ENCODE results near the gene ZNF543.
"Not testable (repeated sequence)": the region's sequence is repeated elsewhere in the genome, so short reads cannot be mapped to it uniquely, and the experiment has no call there.

Gene ZNF543

DNA sequence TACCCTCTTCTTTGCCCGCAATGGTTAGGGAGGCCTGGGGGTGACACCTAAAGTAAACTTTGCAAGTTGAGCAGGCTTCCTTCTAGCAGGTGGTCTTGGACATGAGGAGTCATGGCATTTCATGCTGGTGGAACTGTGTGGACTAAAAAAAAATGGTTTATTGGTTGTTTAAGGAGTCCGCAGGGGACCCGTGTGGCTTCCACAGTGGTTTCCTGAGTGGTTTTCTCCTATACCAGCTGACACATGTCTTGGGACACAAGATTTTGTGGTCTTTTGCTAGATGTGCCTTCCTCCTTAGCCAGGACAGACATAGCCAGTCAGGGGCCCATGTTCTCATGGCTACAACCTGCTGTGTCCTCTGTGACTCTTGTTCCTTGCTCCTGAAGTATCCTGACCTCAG, 1.5 kb downstream of the ZNF543 start:
- DNase-seq = no peak

DNA sequence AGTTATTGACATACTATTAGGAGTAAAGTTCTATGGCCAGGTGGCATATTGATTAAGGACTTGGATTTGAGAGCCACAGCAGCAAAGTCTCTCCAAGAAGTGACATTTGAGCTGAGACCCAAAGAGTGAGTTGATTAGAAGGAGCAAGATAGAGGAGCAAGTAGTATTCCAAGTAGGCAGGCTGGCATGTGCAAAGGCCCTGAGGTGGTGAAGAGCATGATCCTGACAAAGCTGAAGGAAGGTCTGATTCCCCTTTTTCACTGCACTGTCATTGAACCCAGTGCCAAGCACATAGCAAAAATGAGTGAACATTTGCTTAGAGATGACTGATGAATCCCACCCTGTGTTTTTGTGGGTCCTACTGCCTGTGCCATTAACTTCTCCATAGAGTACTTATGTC, 4.7 kb downstream of the ZNF543 start:
- no peak for DNase-seq

DNA sequence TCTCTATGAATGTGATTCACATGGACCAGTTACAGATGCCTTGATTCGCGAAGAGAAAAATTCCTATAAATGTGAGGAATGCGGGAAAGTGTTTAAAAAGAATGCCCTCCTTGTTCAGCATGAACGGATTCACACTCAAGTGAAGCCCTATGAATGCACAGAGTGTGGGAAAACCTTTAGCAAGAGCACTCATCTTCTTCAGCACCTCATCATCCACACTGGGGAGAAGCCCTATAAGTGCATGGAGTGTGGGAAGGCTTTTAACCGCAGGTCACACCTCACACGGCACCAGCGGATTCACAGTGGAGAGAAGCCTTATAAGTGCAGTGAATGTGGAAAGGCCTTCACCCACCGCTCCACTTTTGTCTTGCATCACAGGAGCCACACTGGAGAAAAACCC, 7.7 kb downstream of the ZNF543 start:
- no peak for DNase-seq

DNA sequence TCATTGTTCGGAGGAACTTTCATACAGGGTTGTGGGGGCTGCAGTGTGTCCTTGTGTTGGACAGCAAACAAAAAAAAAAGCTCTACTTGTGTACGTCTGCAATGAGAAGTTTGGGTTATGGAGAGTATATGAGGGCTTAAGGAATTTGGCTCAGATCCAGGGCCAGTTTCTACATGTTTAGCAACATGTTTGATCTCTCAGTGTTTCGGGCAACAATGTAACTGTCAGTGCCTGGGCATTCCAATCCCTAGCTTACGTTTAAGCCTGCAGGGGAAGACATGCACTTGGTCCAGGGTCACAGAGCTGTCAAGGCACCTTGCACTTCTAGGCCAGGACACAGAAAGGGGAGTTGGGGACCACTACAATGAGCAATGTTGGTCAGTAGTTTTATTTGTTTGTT, 13.9 kb downstream of the ZNF543 start:
- DNase-seq = no peak

DNA sequence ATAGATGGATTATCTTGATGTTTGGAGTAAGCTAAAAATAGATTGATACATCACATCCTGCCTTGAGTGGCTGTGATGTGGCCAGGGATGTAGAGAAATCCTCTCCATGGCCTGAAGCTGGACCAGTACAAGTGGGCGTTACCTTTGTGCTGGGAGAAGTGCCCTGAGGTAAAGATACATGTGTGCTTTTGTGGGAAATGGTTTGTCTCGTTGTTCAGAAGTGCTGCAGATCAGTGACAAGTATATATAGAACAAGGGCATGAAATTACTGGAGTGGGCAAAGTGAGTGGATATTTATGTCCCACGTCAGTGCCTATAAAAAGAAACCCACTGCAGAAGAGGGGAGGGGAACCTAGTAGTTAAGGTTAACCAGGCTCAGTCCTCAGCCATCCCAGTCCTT, 18.6 kb downstream of the ZNF543 start:
- no peak for DNase-seq

DNA sequence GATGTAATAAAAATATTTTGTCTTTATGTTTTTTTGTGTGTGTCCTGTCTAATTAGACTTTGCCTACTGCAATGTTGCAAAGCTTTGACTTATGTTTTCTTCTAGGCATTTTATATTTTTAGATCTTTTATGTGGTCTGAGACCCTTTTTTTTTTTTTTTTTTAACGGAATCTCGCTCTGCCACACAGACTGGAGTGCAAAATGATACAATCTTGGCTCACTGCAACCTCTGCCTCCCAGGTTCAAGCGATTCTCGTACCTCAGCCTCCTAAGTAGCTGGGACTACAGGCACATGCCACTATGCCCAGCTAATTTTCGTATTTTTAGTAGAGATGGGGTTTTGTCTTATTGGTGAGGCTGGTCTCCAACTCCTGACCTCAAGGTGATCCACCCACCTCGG, 22.3 kb downstream of the ZNF543 start:
- no peak for DNase-seq

DNA sequence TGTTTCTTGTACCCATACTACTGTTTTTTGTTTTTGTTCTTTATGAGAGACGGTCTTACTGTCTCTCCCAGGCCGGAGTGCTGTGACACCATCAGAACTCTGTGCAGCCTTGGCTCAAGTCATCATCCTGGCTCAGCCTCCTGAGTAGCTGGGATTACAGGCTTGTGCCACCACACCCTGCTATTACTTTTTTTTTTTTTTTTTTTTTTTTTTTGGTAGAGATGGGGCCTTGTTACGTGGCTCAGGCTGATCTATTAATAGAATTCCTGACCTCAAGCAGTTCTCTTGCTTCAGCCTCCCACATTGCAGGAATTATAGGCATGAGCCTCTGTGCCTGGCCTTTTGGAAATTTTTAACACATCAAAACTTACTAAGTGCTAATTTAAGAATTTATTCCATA, 27.9 kb downstream of the ZNF543 start:
- peak; percentile 18 for DNase-seq

DNA sequence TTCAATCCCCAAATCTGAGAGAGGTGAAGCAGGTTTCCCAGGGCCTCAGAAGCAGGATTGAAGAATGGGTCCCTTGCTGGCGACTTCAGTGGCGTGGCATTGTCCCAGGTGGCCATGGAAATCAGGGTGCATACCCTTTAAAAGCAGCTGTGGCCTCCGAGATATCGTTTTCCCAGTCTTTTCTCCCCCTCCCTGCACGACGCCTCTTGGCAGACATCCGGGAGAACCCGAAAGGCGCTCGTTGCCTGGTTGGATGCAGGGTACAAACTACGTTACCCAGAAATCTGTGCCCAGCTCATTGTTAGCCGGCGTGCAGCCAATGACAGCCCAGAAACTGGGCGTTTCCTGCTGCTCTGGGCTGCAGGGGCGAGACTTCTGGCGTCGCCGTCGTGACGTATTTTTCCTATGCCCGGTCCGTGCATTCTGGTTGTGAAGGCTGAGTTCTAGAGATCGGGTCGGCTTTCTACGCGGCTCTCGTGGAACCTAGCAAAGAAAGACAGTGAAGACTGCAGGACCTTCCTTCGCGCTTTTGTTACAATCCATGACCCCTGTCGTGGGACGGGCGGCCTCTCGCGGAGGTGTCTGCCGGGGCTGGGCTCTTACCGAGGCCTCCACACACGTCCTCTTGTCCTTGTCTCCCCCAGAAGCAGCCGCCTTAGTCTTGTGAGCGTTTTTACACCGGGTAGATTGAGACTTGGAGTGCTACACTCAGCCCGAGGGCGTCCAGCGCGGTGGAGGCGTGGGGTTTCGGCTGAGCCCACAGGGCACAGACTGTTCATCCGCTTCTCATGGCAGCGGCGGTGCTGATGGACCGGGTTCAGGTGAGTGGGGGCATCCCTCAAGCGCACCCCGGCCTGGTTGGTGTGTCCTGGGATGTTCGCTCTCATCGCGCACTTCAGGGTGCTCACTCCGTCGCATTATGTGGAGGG, 30.9 kb downstream of the ZNF543 start, which contains the start of gene ZNF304:
ZNF304 (plus strand) TSS at position 395 of the 929 bp plus-strand sequence; CDS start at position 789, 394 bp downstream.
- peak; percentile 97 for DNase-seq

DNA sequence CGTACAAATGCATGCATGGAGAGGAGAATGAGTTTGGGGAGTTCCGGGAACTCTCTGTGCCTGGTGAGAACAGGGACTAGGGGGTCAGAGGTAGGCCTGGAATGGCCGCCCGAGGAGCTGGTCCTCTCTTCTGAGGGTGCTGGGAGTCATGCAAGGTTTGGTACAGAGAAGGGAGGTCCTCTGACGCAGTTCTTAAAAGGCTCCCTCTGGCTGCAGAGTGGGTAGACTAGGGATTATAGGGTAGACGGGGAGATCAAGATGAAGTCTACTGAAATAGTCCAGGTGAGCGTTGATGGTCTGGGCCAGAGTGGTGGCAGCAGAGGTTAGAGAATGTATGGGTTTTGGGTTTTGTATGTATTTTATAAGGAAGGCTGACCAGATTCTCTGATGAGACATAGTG, 31.6 kb downstream of the ZNF543 start:
- DNase-seq = no peak

DNA sequence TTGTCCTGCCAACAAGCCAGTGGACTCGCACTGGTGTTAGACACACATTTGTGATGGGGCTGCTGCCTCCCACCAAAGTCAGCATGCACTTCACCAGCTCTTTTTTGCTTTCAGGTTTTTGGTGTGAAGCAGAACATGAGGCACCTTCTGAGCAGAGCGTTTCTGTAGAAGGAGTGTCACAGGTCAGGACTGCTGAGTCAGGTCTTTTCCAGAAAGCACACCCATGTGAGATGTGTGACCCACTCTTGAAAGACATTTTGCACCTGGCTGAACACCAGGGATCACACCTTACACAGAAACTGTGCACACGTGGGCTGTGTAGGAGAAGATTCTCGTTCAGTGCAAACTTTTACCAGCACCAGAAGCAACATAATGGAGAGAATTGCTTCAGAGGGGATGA, 35.6 kb downstream of the ZNF543 start:
- no peak for DNase-seq

DNA sequence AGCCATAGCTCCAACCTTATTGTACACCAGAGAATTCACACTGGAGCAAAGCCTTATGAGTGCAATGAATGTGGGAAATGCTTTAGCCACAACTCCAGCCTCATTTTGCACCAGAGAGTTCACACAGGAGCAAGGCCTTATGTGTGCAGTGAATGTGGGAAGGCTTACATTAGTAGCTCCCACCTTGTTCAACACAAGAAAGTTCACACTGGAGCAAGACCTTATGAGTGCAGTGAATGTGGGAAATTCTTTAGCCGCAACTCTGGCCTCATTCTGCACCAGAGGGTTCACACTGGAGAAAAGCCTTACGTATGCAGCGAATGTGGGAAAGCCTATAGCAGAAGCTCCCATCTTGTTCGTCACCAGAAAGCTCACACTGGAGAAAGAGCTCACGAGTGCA, 37.1 kb downstream of the ZNF543 start:
- no peak for DNase-seq

DNA sequence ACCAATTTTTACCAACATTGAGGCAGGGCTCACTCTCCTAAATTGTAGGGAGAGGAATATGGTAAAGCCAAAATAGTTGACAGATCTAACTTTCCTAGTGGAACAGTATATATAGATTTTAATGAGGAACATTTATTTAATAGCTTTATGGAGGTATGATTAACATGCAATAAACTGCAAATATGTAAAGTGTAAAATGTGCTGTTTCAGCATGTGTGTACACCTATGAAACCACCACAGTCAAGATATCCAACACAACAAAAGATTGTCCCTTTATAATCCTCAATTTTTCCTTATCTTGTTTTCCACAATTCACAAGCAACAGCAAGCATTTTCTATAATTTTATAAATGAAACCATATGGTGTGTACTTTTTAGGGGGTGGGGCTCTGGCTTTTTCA, 39.0 kb downstream of the ZNF543 start:
- DNase-seq = no peak

DNA sequence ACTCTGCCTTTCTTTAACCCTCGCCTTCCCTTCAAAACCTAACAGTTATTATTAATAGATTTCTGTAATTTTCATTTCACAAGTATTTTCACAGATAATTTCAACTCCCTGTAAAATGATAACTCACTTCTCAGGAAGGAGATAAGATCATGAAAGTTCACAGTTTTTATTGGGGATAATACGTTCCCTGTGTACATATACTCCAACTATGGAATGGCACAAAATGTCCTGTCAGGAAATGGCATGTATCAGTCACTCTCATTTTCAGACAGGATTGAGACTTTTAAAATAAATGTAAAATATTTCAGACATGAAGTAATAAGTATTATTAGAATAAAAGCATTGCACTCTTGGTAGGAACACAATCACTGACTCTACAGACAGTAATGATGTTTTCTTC, 42.1 kb downstream of the ZNF543 start:
- DNase-seq = no peak

DNA sequence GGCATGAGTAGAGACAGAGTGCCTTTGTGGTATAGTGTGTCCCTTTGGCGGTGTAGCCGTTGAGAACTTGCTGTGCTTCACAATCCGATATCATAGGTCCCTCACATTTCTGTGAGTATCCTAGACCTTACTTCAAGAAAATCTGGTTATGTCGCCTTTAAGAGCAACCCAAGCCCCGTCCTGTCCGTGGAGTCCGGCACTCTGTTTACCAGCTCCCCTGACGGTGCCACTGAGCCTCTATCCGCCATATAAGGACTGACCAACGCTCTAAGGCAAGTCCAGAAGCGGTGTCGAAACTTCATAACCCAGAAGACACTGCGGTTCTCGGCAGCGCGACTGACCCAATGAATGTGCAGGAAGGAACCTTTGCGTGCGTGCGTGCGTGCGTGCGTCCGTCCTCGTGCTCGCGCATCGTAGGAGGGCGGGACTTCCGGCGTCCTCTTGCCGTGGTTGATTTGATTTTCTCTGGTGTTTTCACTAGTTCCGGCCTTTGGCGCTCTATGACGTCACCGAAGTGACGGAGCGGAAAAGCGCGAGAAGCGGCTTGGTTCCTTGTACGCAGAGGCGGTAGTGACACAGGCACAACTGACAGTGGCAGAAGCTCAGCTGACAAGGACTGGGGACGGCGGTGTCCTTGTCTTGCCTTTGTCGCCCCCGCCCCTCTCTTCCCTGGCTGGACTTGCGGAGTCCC, 42.9 kb downstream of the ZNF543 start, which contains the start of the genes TRAPPC2B and ZNF547:
TRAPPC2B (plus strand) TSS at position 555 of the 691 bp plus-strand sequence. CDS start 1,283 bp downstream, outside the sequence.
ZNF547 (plus strand) TSS at position 555 of the 691 bp plus-strand sequence. CDS start 5,005 bp downstream, outside the sequence.
- DNase-seq = peak; percentile 100

DNA sequence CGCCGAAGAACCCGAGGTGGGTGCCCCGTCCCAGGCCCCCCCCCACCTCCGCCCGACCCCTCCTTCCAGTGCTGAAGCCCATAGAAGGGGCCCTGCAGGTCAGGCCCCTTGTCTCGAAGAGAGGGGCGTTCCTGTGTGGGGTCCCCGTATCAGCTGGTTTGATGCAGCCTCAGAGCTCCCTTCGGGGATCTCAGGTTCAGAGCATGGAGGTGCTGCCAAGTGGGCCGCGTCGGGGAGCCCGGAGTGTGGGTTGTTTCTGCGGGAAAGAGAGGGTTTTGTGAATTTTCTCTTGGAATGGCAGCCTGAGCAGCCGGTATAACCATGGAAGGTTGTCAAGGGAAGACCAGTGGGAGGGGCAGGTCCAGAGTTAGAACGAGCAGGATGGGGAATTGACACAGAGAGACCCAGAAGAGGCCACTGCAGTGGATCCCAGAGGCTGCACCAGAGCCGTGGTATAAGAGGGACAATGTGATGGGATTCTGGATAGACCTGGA, 43.5 kb downstream of the ZNF543 start:
- no peak for DNase-seq

DNA sequence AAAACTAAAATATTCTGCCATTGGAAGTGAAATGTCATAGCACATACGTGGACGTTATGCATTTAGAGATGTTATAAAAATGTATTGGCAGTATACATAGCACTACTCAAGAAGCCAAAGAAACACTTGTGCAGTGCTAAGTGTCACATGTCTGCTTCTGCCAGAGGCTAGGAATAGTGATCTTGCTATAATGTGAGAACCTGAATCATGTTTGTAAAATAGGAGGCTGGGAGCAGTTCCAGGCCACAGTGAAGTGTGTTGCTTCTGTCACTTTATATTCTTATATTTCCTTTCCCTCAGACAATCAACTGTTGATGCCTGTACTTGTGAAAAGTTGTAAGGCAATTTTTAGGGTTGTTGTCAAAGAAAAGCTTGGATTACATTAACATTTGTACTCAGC, 46.5 kb downstream of the ZNF543 start:
- DNase-seq = no peak

DNA sequence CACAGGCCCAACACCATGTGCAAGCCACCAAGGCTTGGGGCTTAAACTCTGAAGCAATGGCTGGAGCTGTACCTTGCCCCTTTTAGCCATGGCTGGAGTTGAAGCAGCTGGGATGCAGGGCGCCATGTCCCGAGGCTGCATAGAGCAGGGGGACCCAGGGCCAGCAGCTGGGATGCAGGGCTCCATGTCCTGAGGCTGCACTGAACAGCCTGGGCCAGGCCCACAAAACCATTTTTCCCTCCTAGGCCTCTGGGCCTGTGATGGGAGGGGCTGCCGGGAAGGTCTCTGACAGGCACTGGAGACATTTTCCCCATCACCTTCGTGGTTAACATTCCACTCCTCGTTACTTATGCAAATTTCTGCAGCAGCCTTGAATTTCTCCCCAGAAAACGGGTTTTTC, 53.9 kb downstream of the ZNF543 start:
- DNase-seq = no peak

DNA sequence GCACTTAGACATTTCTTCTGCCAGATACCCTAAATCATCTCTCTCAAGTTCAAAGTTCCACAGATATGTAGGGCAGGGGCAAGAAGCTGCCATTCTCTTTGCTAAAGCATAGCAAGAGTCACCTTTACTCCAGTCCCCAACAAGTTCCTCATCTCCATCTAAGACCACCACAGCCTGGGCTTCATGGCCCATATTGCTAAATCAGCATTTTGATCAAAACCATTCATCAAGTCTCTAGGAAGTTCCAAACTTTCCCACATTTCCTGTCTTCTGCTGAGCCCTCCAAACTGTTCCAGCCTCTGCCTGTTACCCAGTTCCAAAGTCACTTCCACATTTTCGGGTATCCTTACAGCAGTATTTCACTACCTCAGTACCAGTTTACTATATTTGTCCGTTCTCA, 54.4 kb downstream of the ZNF543 start:
- DNase-seq = not testable (repeated sequence)

DNA sequence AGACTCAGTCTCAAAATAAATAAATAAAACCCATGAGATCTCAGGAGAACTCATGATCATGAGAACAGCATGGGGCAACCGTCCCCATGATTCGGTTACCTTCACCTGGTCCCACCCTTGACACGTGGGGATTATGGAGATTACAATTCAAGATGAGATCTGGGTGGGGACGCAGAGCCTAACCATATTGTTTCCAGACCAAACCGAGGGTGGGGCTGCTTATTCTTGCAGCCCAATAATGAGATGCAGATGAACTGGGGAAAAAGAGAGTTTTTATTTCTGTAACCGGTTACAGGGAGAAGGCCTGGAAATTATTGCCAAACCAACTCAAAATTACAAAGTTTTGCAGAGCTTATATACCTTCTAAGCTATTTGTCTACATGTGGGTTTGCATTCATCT, 55.9 kb downstream of the ZNF543 start:
- DNase-seq = no peak

DNA sequence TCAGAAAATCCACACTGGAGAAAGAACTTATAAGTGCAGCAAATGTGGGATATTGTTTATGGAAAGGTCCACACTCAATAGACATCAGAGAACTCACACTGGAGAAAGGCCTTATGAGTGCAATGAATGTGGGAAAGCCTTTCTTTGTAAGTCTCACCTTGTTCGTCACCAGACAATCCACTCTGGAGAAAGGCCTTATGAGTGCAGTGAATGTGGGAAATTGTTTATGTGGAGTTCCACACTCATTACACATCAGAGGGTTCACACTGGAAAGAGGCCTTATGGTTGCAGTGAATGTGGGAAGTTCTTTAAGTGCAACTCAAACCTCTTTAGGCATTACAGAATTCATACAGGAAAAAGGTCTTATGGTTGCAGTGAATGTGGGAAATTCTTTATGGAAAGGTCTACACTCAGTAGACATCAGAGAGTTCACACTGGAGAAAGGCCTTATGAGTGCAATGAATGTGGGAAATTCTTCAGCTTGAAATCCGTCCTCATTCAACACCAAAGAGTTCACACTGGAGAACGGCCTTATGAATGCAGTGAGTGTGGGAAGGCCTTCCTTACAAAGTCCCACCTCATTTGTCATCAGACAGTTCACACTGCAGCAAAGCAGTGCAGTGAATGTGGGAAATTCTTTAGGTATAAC, 57.4 kb downstream of the ZNF543 start:
- DNase-seq = no peak

All from fibroblast of upper back skin (primary cell).